ENCODE data around the gene CLDN6.

CLDN6 gene

GRCh38 chr16:2970563-2970962 is 47.4 kb downstream of the CLDN6 start:
- DNase-seq (ENCODE audit: low read depth) = no peak

- no peak for DNase-seq (ENCODE audit: low read depth)
Measured at GRCh38 chr16:2969545-2970521, 48.1 kb downstream of the CLDN6 start.

GRCh38 chr16:2968738-2969544 is 49.0 kb downstream of the CLDN6 start, which contains the start of gene PAQR4:
Gene PAQR4 (plus strand): TSS chr16:2969348. CDS start chr16:2969675, 327 bp downstream.
- DNase-seq (ENCODE audit: low read depth) = peak; percentile 72

GRCh38 chr16:2968368-2968737 is 49.6 kb downstream of the CLDN6 start:
- no peak for DNase-seq (ENCODE audit: low read depth)

- no peak for DNase-seq (ENCODE audit: low read depth)
Measured at GRCh38 chr16:2967721-2968161, 50.2 kb downstream of the CLDN6 start.

GRCh38 chr16:2967211-2967631 is 50.8 kb downstream of the CLDN6 start:
- no peak for DNase-seq (ENCODE audit: low read depth)

- DNase-seq (ENCODE audit: low read depth) = no peak
Measured at GRCh38 chr16:2966808-2967191, 51.2 kb downstream of the CLDN6 start.

GRCh38 chr16:2966043-2966807 is 51.8 kb downstream of the CLDN6 start:
- no peak for DNase-seq (ENCODE audit: low read depth)

Measured in CMK (cell line).